Measurements from ENCODE around the gene FHAD1. TPM values are rescaled to one million over a fixed set of nuclear protein-coding genes. Genes with fewer than 3 reads are reported as not detected.

The FHAD1 gene
- total and polyA plus RNA-seq, 9 of the 15 experiments (the other 6 are each of a cell fraction or from before 2014, with no cell fraction given) = 0.32 to 2.1 (median 1.5) TPM; not detected in 1

GRCh38 chr1:15261155-15262002 lies 14.4 kb downstream of the FHAD1 start (continued):
- TF ChIP-seq ELF1 (tag; IDR thresholded peaks at IDR 0.05) (peak; percentile 71), ESRRA (IDR thresholded peaks at IDR 0.05; ENCODE audit: borderline replicate concordance, low read depth) (peak; percentile 83), MTF1 (CRISPR knock-in tag; IDR thresholded peaks at IDR 0.05; ENCODE audit: borderline replicate concordance) (no peak), DDX20 (tag; IDR thresholded peaks at IDR 0.05; ENCODE audit: low read depth) (no peak), CTBP1 (IDR thresholded peaks at IDR 0.05; ENCODE audit: borderline replicate concordance) (no peak), HBP1 (CRISPR knock-in tag; IDR thresholded peaks at IDR 0.05) (no peak), IRF2 (CRISPR knock-in tag; IDR thresholded peaks at IDR 0.05) (no peak), MCM7 (IDR thresholded peaks at IDR 0.05) (no peak), EP400 (IDR thresholded peaks at IDR 0.05) (no peak), RCOR1 (IDR thresholded peaks at IDR 0.05; ENCODE audit: borderline replicate concordance in 1 of 2, low read depth in 2 of 2, low read length in 2 of 2) (no peak), SP1 (CRISPR knock-in tag; IDR thresholded peaks at IDR 0.05) (peak; percentile 42), KLF10 (CRISPR knock-in tag; IDR thresholded peaks at IDR 0.05) (no peak)
- TF ChIP-seq, protein P1, sequence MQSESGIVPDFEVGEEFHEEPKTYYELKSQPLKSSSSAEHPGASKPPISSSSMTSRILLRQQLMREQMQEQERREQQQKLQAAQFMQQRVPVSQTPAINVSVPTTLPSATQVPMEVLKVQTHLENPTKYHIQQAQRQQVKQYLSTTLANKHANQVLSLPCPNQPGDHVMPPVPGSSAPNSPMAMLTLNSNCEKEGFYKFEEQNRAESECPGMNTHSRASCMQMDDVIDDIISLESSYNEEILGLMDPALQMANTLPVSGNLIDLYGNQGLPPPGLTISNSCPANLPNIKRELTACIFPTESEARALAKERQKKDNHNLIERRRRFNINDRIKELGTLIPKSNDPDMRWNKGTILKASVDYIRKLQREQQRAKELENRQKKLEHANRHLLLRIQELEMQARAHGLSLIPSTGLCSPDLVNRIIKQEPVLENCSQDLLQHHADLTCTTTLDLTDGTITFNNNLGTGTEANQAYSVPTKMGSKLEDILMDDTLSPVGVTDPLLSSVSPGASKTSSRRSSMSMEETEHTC (IDR thresholded peaks at IDR 0.05) = no peak
- TF ChIP-seq, protein P2, sequence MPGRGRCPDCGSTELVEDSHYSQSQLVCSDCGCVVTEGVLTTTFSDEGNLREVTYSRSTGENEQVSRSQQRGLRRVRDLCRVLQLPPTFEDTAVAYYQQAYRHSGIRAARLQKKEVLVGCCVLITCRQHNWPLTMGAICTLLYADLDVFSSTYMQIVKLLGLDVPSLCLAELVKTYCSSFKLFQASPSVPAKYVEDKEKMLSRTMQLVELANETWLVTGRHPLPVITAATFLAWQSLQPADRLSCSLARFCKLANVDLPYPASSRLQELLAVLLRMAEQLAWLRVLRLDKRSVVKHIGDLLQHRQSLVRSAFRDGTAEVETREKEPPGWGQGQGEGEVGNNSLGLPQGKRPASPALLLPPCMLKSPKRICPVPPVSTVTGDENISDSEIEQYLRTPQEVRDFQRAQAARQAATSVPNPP (IDR thresholded peaks at IDR 0.05; ENCODE audit: borderline replicate concordance, insufficient read depth, insufficient read length) = no peak
- TF ChIP-seq, protein P3, sequence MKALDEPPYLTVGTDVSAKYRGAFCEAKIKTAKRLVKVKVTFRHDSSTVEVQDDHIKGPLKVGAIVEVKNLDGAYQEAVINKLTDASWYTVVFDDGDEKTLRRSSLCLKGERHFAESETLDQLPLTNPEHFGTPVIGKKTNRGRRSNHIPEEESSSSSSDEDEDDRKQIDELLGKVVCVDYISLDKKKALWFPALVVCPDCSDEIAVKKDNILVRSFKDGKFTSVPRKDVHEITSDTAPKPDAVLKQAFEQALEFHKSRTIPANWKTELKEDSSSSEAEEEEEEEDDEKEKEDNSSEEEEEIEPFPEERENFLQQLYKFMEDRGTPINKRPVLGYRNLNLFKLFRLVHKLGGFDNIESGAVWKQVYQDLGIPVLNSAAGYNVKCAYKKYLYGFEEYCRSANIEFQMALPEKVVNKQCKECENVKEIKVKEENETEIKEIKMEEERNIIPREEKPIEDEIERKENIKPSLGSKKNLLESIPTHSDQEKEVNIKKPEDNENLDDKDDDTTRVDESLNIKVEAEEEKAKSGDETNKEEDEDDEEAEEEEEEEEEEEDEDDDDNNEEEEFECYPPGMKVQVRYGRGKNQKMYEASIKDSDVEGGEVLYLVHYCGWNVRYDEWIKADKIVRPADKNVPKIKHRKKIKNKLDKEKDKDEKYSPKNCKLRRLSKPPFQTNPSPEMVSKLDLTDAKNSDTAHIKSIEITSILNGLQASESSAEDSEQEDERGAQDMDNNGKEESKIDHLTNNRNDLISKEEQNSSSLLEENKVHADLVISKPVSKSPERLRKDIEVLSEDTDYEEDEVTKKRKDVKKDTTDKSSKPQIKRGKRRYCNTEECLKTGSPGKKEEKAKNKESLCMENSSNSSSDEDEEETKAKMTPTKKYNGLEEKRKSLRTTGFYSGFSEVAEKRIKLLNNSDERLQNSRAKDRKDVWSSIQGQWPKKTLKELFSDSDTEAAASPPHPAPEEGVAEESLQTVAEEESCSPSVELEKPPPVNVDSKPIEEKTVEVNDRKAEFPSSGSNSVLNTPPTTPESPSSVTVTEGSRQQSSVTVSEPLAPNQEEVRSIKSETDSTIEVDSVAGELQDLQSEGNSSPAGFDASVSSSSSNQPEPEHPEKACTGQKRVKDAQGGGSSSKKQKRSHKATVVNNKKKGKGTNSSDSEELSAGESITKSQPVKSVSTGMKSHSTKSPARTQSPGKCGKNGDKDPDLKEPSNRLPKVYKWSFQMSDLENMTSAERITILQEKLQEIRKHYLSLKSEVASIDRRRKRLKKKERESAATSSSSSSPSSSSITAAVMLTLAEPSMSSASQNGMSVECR (CRISPR knock-in tag; IDR thresholded peaks at IDR 0.05) = peak; percentile 31; the same call in 1 of the 2 replicates
- TF ChIP-seq, protein P4, sequence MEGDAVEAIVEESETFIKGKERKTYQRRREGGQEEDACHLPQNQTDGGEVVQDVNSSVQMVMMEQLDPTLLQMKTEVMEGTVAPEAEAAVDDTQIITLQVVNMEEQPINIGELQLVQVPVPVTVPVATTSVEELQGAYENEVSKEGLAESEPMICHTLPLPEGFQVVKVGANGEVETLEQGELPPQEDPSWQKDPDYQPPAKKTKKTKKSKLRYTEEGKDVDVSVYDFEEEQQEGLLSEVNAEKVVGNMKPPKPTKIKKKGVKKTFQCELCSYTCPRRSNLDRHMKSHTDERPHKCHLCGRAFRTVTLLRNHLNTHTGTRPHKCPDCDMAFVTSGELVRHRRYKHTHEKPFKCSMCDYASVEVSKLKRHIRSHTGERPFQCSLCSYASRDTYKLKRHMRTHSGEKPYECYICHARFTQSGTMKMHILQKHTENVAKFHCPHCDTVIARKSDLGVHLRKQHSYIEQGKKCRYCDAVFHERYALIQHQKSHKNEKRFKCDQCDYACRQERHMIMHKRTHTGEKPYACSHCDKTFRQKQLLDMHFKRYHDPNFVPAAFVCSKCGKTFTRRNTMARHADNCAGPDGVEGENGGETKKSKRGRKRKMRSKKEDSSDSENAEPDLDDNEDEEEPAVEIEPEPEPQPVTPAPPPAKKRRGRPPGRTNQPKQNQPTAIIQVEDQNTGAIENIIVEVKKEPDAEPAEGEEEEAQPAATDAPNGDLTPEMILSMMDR (IDR thresholded peaks at IDR 0.05 in 2 of 3, conservative IDR thresholded peaks at IDR 0.05 in 1 of 3; ENCODE audit: insufficient read depth in 2 of 3, low read depth in 1 of 3, low read length in 3 of 3) = no peak

Data from K562 (cell line).